Keratinocyte (primary cell): ENCODE measurements around the gene MAPRE3. TPM values are rescaled to one million over a fixed set of nuclear protein-coding genes. Genes with fewer than 3 reads are reported as not detected.

Source experiments
- DNase-seq: peaks from one replicate; pipeline ENCODE4 v3.0.0-alpha.2; 2011; ENCODE audit warnings: low read depth, missing footprints, low spot score
- FAIRE-seq: peaks from 2 replicates; lab custom pipeline; 2011; peaks lifted over from hg19 to GRCh38; lab: Jason Lieb, UNC
- H2AFZ ChIP-seq: 2 replicates; pipeline ENCODE4 v1.6.0; 2012; ENCODE audit warnings: low read length, control low read depth, inconsistent platforms; ENCODE audit not compliant: control insufficient read depth
- H3K27ac ChIP-seq: 2 replicates; pipeline ENCODE4 v1.5.1; 2011; ENCODE audit warnings: low read length; ENCODE audit not compliant: control insufficient read depth, insufficient read depth
- H3K27me3 ChIP-seq: 3 replicates; pipeline ENCODE4 v1.6.0; 2011; ENCODE audit warnings: low read length; ENCODE audit not compliant: control insufficient read depth, insufficient read depth; ENCODE audit errors: extremely low read depth
- H3K36me3 ChIP-seq, 2 experiments: 2 replicates in 1 of 2; 3 replicates in 1 of 2; pipeline ENCODE4 v1.5.1; 2011; ENCODE audit warnings: low read length in 2 of 2, mild to moderate bottlenecking in 1 of 2; ENCODE audit not compliant: control insufficient read depth in 2 of 2, insufficient read depth in 2 of 2; ENCODE audit errors: extremely low read depth in 1 of 2
- H3K4me1 ChIP-seq: 3 replicates; pipeline ENCODE4 v1.5.1; 2011; ENCODE audit warnings: low read length; ENCODE audit not compliant: control insufficient read depth, insufficient read depth; ENCODE audit errors: extremely low read depth
- H3K4me2 ChIP-seq: 3 replicates; pipeline ENCODE4 v1.6.0; 2011; ENCODE audit warnings: low read depth, low read length; ENCODE audit not compliant: control insufficient read depth, insufficient read depth; ENCODE audit errors: extremely low read depth
- H3K4me3 ChIP-seq, 3 experiments: fragments of 200-600 bp in 1 of 3; sonication (generic) in 1 of 3; 2 replicates in 2 of 3; 3 replicates in 1 of 3; pipeline ENCODE4 v1.5.1; 2011 to 2016; ENCODE audit warnings: low read length in 3 of 3, mild to moderate bottlenecking in 3 of 3, control low read depth in 2 of 3, inconsistent platforms in 1 of 3, low read depth in 1 of 3, mixed read lengths in 1 of 3, mixed run types in 1 of 3, moderate library complexity in 1 of 3; ENCODE audit not compliant: control insufficient read depth in 2 of 3, insufficient read depth in 2 of 3; ENCODE audit errors: extremely low read depth in 1 of 3
- H3K79me2 ChIP-seq: 2 replicates; pipeline ENCODE4 v1.6.0; 2012; ENCODE audit warnings: low read length; ENCODE audit not compliant: control insufficient read depth, insufficient read depth
- H3K9ac ChIP-seq: 3 replicates; pipeline ENCODE4 v1.6.0; 2011; ENCODE audit warnings: low read length; ENCODE audit not compliant: control insufficient read depth, insufficient read depth; ENCODE audit errors: extremely low read depth
- H3K9me1 ChIP-seq: 3 replicates; pipeline ENCODE4 v1.6.0; 2011; ENCODE audit warnings: low read length; ENCODE audit not compliant: control insufficient read depth, insufficient read depth; ENCODE audit errors: extremely low read depth
- H3K9me3 ChIP-seq: 2 replicates; pipeline ENCODE4 v1.5.1; 2012; ENCODE audit warnings: low read depth, low read length; ENCODE audit not compliant: control insufficient read depth
- H4K20me1 ChIP-seq: 3 replicates; pipeline ENCODE4 v1.6.0; 2011; ENCODE audit warnings: low read length; ENCODE audit not compliant: control insufficient read depth, insufficient read depth; ENCODE audit errors: extremely low read depth
- CTCF ChIP-seq, 3 experiments: IDR thresholded peaks in 1 of 3; conservative IDR thresholded peaks in 1 of 3; optimal IDR thresholded peaks in 1 of 3; 2 replicates in 2 of 3; 3 replicates in 1 of 3; pipeline versions ENCODE3 to v1.5.1; 2011; ENCODE audit warnings: low read length in 3 of 3, mild to moderate bottlenecking in 3 of 3, moderate library complexity in 2 of 3, control low read depth in 1 of 3, inconsistent platforms in 1 of 3; ENCODE audit not compliant: insufficient read depth in 2 of 3; ENCODE audit errors: extremely low read depth in 1 of 3
- EZH2 ChIP-seq: IDR thresholded peaks from one replicate; pipeline ENCODE4 v1.6.1; 2012; ENCODE audit warnings: inconsistent platforms, mild to moderate bottlenecking, low read length, moderate library complexity
- dilution Hi-C: fragments of 300-500 bp; cut with MboI; formaldehyde crosslinking; loops from one replicate; pipeline ENCODE4 v1.7.0; 2020; ENCODE audit warnings: low sequenced_read_pairs; ENCODE audit not compliant: extremely low pct_ligation_motif_present
- polyA plus RNA-seq, 5 experiments: library from polyadenylated mRNA; depleted of rRNA in 3 of 5; stranded (reverse) in 3 of 5; stranded (forward) in 1 of 5; unstranded in 1 of 5; fragments of >200 nt; gene quantifications; 1 replicate in 1 of 5; 2 replicates in 3 of 5; 3 replicates in 1 of 5; pipeline versions ENCODE4 v1.2.1 to v1.2.3, GENCODE V29; 2011 to 2012; ENCODE audit warnings: missing spikeins in 2 of 5, low read depth in 1 of 5, low replicate concordance in 1 of 5

MAPRE3 gene
- polyA plus RNA-seq, 1 donor (not counting 4 experiments of a cell fraction or from before 2014, with no cell fraction given), result 12.6 TPM

GRCh38 chr2:26952374-26952773 lies 18.1 kb upstream of the MAPRE3 start:
- peaks cover 21% of the 10 kb centered on the region for H3K27me3 ChIP-seq
- H3K79me2 ChIP-seq, result no peaks in the 10 kb centered on the region
- no peaks in the 10 kb centered on the region for H3K36me3 ChIP-seq
- H4K20me1 ChIP-seq, result no peaks in the 10 kb centered on the region
- no peaks in the 10 kb centered on the region for H3K4me1 ChIP-seq
- no peaks in the 10 kb centered on the region for H3K9me1 ChIP-seq
- H3K27ac ChIP-seq, result no peak overlapping the region
- FAIRE-seq, result no peak
- TF ChIP-seq EZH2 (no peak), CTCF (optimal IDR thresholded peaks at IDR 0.05 in 1 of 3, IDR thresholded peaks at IDR 0.05 in 1 of 3, conservative IDR thresholded peaks at IDR 0.05 in 1 of 3; ENCODE audit: extremely low read depth in 1 of 3, insufficient read depth in 2 of 3, low read length in 3 of 3) (no peak)
- DNase-seq, result no peak
- no peak overlapping the region for H3K4me3 ChIP-seq
- no peaks in the 10 kb centered on the region for H3K9me3 ChIP-seq
- H2AFZ ChIP-seq, result no peak overlapping the region
- no peak overlapping the region for H3K9ac ChIP-seq
- dilution Hi-C loops, result no loop called here
- H3K4me2 ChIP-seq, result no peak overlapping the region

- DNase-seq (no peak), FAIRE-seq (no peak)
- Histone ChIP-seq H3K27ac (no peak overlapping the region), H3K9ac (no peak overlapping the region), H4K20me1 (no peaks in the 10 kb centered on the region), H3K4me3 (no peak overlapping the region), H3K4me1 (no peaks in the 10 kb centered on the region), H2AFZ (no peak overlapping the region), H3K36me3 (no peaks in the 10 kb centered on the region), H3K4me2 (no peak overlapping the region), H3K9me1 (no peaks in the 10 kb centered on the region), H3K9me3 (no peaks in the 10 kb centered on the region), H3K79me2 (no peaks in the 10 kb centered on the region), H3K27me3 (peaks cover 30% of the 10 kb centered on the region)
- TF ChIP-seq EZH2, result no peak
- no peak for TF ChIP-seq CTCF (optimal IDR thresholded peaks at IDR 0.05 in 1 of 3, IDR thresholded peaks at IDR 0.05 in 1 of 3, conservative IDR thresholded peaks at IDR 0.05 in 1 of 3; ENCODE audit: extremely low read depth in 1 of 3, insufficient read depth in 2 of 3, low read length in 3 of 3)
- dilution Hi-C loops, result no loop called here
These were observed 16.3 kb upstream of the MAPRE3 start for GRCh38 chr2:26954135-26954534.
